ENCODE results near the gene SEMA3G.

The SEMA3G gene

DNA sequence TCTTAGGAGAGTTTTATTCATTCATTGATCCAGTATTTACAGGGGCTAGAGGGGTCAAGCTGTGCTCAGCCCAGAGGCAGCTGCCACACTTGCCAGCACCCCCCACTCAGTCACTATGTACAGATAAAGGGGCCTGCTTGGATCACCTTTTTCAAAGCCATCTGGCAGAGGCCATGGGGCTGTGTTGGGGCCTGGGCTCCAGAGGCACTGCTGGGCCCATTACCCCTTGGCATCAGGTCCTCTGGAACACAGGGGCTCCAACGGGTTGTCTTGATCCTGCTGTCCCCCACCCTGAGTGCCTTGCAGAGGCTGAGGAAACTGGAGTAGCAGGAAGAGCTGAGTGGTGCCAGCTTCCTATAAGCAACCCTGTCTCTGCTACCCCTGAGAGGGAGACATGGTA, 43.9 kb downstream of the SEMA3G start:
- TF ChIP-seq YY1 (IDR thresholded peaks at IDR 0.05; ENCODE audit: insufficient read depth, insufficient read length) (no peak), ZNF274 (IDR thresholded peaks at IDR 0.05; ENCODE audit: low read depth, low read length) (no peak), SUZ12 (IDR thresholded peaks at IDR 0.05; ENCODE audit: extremely low read depth, insufficient read depth, insufficient read length) (no peak)
- Histone ChIP-seq H3K4me3 (ENCODE audit: insufficient read length, low read depth) (no peak overlapping the region), H3K9ac (ENCODE audit: insufficient read length, low read depth) (no peak overlapping the region), H3K4me1 (ENCODE audit: insufficient read depth, insufficient read length) (no peaks in the 10 kb centered on the region), H3K27me3 (ENCODE audit: insufficient read depth, insufficient read length) (no peaks in the 10 kb centered on the region), H3K9me3 (ENCODE audit: insufficient read depth, low read length) (no peaks in the 10 kb centered on the region), H3K36me3 (ENCODE audit: insufficient read depth, insufficient read length, low read length) (peaks cover 72% of the 10 kb centered on the region)
- DNase-seq (ENCODE audit: low read depth, low spot score), result no peak

DNA sequence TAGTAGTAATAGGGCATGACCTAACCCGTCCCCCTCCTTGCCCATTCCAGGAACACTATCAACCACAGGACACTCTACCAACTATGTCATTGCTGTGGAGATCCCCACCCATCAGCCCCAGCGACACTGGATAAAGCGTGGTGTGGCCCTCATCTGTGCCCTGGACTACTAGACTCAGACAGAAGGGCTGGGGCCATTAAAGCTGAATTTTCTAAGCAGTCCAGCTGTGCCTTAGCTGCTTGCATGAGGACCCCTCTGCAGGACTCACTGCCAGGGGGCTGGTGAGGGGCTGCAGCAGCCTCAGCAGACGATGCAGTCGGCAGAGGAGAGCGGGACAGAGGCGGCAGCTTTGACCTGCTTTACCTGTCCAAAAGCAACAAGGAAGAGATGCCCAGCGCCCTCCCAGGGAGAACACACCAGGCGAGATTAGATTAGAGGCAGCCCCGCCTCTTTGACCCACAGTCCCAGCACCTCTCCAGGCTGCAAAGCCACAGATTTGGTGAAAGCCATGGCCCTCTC, 44.6 kb downstream of the SEMA3G start:
- TF ChIP-seq SUZ12 (IDR thresholded peaks at IDR 0.05; ENCODE audit: extremely low read depth, insufficient read depth, insufficient read length), result no peak
- no peak for TF ChIP-seq ZNF274 (IDR thresholded peaks at IDR 0.05; ENCODE audit: low read depth, low read length)
- no peak for TF ChIP-seq YY1 (IDR thresholded peaks at IDR 0.05; ENCODE audit: insufficient read depth, insufficient read length)
- no peak overlapping the region for H3K9ac ChIP-seq (ENCODE audit: insufficient read length, low read depth)
- H3K4me3 ChIP-seq (ENCODE audit: insufficient read length, low read depth), result no peak overlapping the region
- H3K27me3 ChIP-seq (ENCODE audit: insufficient read depth, insufficient read length), result no peaks in the 10 kb centered on the region
- no peaks in the 10 kb centered on the region for H3K9me3 ChIP-seq (ENCODE audit: insufficient read depth, low read length)
- no peaks in the 10 kb centered on the region for H3K4me1 ChIP-seq (ENCODE audit: insufficient read depth, insufficient read length)
- peaks cover 65% of the 10 kb centered on the region for H3K36me3 ChIP-seq (ENCODE audit: insufficient read depth, insufficient read length, low read length)
- DNase-seq (ENCODE audit: low read depth, low spot score), result no peak

DNA sequence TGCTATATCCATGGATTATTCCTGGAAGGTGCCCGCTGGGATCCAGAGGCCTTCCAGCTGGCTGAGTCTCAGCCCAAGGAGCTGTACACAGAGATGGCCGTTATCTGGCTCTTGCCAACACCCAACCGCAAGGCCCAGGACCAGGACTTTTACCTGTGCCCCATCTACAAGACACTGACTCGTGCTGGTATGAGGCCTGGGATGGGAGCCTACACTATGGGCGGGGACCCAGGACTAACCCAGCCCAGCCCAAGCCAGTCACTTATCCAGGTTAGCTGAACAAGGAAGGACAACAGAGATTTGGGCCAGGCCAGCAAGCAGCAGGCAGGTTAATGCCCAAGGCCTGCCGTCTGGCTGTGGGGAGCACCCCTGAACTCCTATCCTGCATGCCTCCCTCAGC, 45.3 kb downstream of the SEMA3G start:
- H3K4me3 ChIP-seq (ENCODE audit: insufficient read length, low read depth), result no peak overlapping the region
- H3K36me3 ChIP-seq (ENCODE audit: insufficient read depth, insufficient read length, low read length), result peaks cover 58% of the 10 kb centered on the region
- TF ChIP-seq SUZ12 (IDR thresholded peaks at IDR 0.05; ENCODE audit: extremely low read depth, insufficient read depth, insufficient read length), result no peak
- no peak for TF ChIP-seq YY1 (IDR thresholded peaks at IDR 0.05; ENCODE audit: insufficient read depth, insufficient read length)
- TF ChIP-seq ZNF274 (IDR thresholded peaks at IDR 0.05; ENCODE audit: low read depth, low read length), result no peak
- no peak for DNase-seq (ENCODE audit: low read depth, low spot score)
- no peaks in the 10 kb centered on the region for H3K9me3 ChIP-seq (ENCODE audit: insufficient read depth, low read length)
- H3K27me3 ChIP-seq (ENCODE audit: insufficient read depth, insufficient read length), result no peaks in the 10 kb centered on the region
- no peaks in the 10 kb centered on the region for H3K4me1 ChIP-seq (ENCODE audit: insufficient read depth, insufficient read length)
- H3K9ac ChIP-seq (ENCODE audit: insufficient read length, low read depth), result no peak overlapping the region

- TF ChIP-seq YY1 (IDR thresholded peaks at IDR 0.05; ENCODE audit: insufficient read depth, insufficient read length) (no peak), SUZ12 (IDR thresholded peaks at IDR 0.05; ENCODE audit: extremely low read depth, insufficient read depth, insufficient read length) (no peak), ZNF274 (IDR thresholded peaks at IDR 0.05; ENCODE audit: low read depth, low read length) (no peak)
- no peaks in the 10 kb centered on the region for H3K4me1 ChIP-seq (ENCODE audit: insufficient read depth, insufficient read length)
- no peaks in the 10 kb centered on the region for H3K9me3 ChIP-seq (ENCODE audit: insufficient read depth, low read length)
- DNase-seq (ENCODE audit: low read depth, low spot score), result no peak
- peaks cover 53% of the 10 kb centered on the region for H3K36me3 ChIP-seq (ENCODE audit: insufficient read depth, insufficient read length, low read length)
- no peak overlapping the region for H3K4me3 ChIP-seq (ENCODE audit: insufficient read length, low read depth)
- no peaks in the 10 kb centered on the region for H3K27me3 ChIP-seq (ENCODE audit: insufficient read depth, insufficient read length)
- no peak overlapping the region for H3K9ac ChIP-seq (ENCODE audit: insufficient read length, low read depth)
Measured at GRCh38 chr3:52399131-52399530, 45.8 kb downstream of the SEMA3G start.

DNA sequence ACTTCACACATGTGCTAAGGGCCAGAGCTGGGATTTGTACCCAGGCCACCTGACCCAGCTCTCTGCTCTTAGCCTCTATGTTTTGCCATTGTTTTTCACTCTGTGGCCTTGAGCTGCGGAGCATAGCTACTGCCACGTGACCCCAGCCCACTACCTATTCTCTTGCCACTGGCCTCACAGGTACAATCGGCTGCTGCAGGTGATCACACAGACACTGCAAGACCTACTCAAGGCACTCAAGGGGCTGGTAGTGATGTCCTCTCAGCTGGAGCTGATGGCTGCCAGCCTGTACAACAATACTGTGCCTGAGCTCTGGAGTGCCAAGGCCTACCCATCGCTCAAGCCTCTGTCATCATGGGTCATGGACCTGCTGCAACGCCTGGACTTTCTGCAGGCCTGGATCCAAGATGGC, 46.2 kb downstream of the SEMA3G start:
- no peak overlapping the region for H3K4me3 ChIP-seq (ENCODE audit: insufficient read length, low read depth)
- H3K36me3 ChIP-seq (ENCODE audit: insufficient read depth, insufficient read length, low read length), result peaks cover 49% of the 10 kb centered on the region
- H3K9ac ChIP-seq (ENCODE audit: insufficient read length, low read depth), result no peak overlapping the region
- H3K9me3 ChIP-seq (ENCODE audit: insufficient read depth, low read length), result no peaks in the 10 kb centered on the region
- TF ChIP-seq SUZ12 (IDR thresholded peaks at IDR 0.05; ENCODE audit: extremely low read depth, insufficient read depth, insufficient read length) (no peak), YY1 (IDR thresholded peaks at IDR 0.05; ENCODE audit: insufficient read depth, insufficient read length) (no peak), ZNF274 (IDR thresholded peaks at IDR 0.05; ENCODE audit: low read depth, low read length) (no peak)
- no peak for DNase-seq (ENCODE audit: low read depth, low spot score)
- H3K4me1 ChIP-seq (ENCODE audit: insufficient read depth, insufficient read length), result no peaks in the 10 kb centered on the region
- no peaks in the 10 kb centered on the region for H3K27me3 ChIP-seq (ENCODE audit: insufficient read depth, insufficient read length)

GRCh38 chr3:52397676-52398399, 47.1 kb downstream of the SEMA3G start:
- no peak for TF ChIP-seq SUZ12 (IDR thresholded peaks at IDR 0.05; ENCODE audit: extremely low read depth, insufficient read depth, insufficient read length)
- TF ChIP-seq YY1 (IDR thresholded peaks at IDR 0.05; ENCODE audit: insufficient read depth, insufficient read length), result no peak
- TF ChIP-seq ZNF274 (IDR thresholded peaks at IDR 0.05; ENCODE audit: low read depth, low read length), result no peak
- Histone ChIP-seq H3K36me3 (ENCODE audit: insufficient read depth, insufficient read length, low read length) (peaks cover 43% of the 10 kb centered on the region), H3K4me3 (ENCODE audit: insufficient read length, low read depth) (no peak overlapping the region), H3K27me3 (ENCODE audit: insufficient read depth, insufficient read length) (no peaks in the 10 kb centered on the region), H3K9ac (ENCODE audit: insufficient read length, low read depth) (no peak overlapping the region), H3K4me1 (ENCODE audit: insufficient read depth, insufficient read length) (no peaks in the 10 kb centered on the region), H3K9me3 (ENCODE audit: insufficient read depth, low read length) (no peaks in the 10 kb centered on the region)
- DNase-seq (ENCODE audit: low read depth, low spot score), result no peak

DNA sequence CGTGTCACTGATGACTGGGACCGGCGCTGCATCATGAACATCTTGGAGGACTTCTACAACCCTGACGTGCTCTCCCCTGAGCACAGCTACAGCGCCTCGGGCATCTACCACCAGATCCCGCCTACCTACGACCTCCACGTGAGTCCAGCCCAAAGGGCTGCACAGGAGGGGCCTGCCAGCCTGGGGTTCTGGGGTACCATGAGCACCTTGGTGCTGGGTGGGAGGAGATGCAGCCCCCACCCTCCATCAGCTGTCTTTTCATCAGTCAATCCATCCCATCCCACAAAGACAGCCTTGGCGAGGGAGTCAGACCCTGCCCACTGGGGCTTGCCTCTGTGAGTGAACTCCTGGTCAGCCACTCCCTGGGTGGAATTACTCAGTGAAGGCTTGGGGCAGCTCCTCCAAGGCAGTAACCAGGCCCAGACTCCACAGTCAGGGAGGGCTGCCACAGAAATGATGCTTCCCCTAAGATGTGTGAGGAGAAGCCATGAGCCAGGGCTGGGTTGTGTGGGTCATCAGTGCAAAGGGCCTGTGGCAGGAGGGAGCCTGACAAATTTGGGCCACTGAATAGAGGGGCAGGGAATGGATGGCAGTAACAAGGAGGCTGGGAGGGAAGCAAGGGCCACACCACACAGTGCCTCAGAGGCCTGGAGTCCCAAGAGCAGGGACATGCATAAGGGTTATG, 47.9 kb downstream of the SEMA3G start:
- no peak for DNase-seq (ENCODE audit: low read depth, low spot score)
- H3K9me3 ChIP-seq (ENCODE audit: insufficient read depth, low read length), result no peaks in the 10 kb centered on the region
- H3K4me3 ChIP-seq (ENCODE audit: insufficient read length, low read depth), result no peak overlapping the region
- no peaks in the 10 kb centered on the region for H3K4me1 ChIP-seq (ENCODE audit: insufficient read depth, insufficient read length)
- no peak overlapping the region for H3K9ac ChIP-seq (ENCODE audit: insufficient read length, low read depth)
- H3K36me3 ChIP-seq (ENCODE audit: insufficient read depth, insufficient read length, low read length), result peaks cover 35% of the 10 kb centered on the region
- TF ChIP-seq SUZ12 (IDR thresholded peaks at IDR 0.05; ENCODE audit: extremely low read depth, insufficient read depth, insufficient read length) (no peak), ZNF274 (IDR thresholded peaks at IDR 0.05; ENCODE audit: low read depth, low read length) (no peak), YY1 (IDR thresholded peaks at IDR 0.05; ENCODE audit: insufficient read depth, insufficient read length) (no peak)
- H3K27me3 ChIP-seq (ENCODE audit: insufficient read depth, insufficient read length), result no peaks in the 10 kb centered on the region
